ENCODE results near the gene PRRT1. TPM values are rescaled to one million over a fixed set of nuclear protein-coding genes. Genes with fewer than 3 reads are reported as not detected.

PRRT1 gene
- total and polyA plus RNA-seq, 4 donors: 0.08 to 0.24 (median 0.19) TPM; not detected in 1

DNA sequence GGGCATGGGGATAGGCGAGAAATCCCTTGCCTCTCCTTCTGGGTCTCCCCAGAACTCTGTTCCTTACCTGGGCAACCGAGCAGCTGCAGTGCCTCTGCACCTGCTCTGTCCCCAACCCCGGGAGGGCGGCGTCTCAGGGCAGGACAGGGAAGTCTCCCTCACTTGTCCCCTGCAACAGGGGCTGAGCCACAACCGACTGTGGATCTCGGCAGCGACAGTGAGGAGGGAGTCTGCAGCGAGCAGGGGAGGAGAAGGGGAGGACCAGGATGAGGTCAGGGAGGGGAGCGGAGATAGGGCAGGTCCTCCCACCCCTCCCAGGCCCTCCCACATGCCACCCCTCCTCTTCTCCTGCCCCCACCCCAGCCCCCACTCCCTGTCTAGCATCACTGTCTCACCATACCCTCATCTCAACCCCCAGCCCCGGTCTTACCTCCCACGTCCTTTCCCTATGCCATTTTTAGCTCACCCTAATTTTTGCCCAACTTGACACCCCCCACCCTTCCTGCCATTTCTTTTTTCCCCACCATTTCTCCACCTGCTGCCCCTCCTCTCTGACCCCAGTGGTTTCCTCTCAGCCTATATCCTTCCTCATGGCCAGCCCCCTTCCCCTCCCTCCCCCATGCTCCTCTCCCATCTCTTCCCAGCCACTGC, 42.5 kb downstream of the PRRT1 start, which contains the start of gene TNXB:
TNXB (minus strand) TSS at position 225 of the 651 bp plus-strand sequence. CDS start 11,140 bp downstream, outside the sequence.
- WGBS: 15% methylated on average over 12 of the region's 12 CpGs
- no peaks in the 10 kb centered on the region for H3K36me3 ChIP-seq (ENCODE audit: control insufficient read depth in 4 of 4, insufficient read depth in 3 of 4, low read depth in 1 of 4, low read length in 3 of 4)
- TF ChIP-seq SP1 (IDR thresholded peaks at IDR 0.05) (no peak), HNF4G (IDR thresholded peaks at IDR 0.05) (no peak), GABPA (IDR thresholded peaks at IDR 0.05 in 1 of 2, conservative IDR thresholded peaks at IDR 0.05 in 1 of 2) (no peak), EGR1 (IDR thresholded peaks at IDR 0.05; ENCODE audit: low read depth in 2 of 2) (no peak), JUND (IDR thresholded peaks at IDR 0.05) (no peak)
- TF ChIP-seq, protein P1, sequence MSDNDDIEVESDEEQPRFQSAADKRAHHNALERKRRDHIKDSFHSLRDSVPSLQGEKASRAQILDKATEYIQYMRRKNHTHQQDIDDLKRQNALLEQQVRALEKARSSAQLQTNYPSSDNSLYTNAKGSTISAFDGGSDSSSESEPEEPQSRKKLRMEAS (IDR thresholded peaks at IDR 0.05): no peak
- TF ChIP-seq, protein P2, sequence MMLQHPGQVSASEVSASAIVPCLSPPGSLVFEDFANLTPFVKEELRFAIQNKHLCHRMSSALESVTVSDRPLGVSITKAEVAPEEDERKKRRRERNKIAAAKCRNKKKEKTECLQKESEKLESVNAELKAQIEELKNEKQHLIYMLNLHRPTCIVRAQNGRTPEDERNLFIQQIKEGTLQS (IDR thresholded peaks at IDR 0.05): no peak
- TF ChIP-seq, protein P3, sequence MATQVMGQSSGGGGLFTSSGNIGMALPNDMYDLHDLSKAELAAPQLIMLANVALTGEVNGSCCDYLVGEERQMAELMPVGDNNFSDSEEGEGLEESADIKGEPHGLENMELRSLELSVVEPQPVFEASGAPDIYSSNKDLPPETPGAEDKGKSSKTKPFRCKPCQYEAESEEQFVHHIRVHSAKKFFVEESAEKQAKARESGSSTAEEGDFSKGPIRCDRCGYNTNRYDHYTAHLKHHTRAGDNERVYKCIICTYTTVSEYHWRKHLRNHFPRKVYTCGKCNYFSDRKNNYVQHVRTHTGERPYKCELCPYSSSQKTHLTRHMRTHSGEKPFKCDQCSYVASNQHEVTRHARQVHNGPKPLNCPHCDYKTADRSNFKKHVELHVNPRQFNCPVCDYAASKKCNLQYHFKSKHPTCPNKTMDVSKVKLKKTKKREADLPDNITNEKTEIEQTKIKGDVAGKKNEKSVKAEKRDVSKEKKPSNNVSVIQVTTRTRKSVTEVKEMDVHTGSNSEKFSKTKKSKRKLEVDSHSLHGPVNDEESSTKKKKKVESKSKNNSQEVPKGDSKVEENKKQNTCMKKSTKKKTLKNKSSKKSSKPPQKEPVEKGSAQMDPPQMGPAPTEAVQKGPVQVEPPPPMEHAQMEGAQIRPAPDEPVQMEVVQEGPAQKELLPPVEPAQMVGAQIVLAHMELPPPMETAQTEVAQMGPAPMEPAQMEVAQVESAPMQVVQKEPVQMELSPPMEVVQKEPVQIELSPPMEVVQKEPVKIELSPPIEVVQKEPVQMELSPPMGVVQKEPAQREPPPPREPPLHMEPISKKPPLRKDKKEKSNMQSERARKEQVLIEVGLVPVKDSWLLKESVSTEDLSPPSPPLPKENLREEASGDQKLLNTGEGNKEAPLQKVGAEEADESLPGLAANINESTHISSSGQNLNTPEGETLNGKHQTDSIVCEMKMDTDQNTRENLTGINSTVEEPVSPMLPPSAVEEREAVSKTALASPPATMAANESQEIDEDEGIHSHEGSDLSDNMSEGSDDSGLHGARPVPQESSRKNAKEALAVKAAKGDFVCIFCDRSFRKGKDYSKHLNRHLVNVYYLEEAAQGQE (IDR thresholded peaks at IDR 0.05): no peak
- peak within 1 kb of the TSS in 1 of 3 donors; percentile 12 for H3K4me3 ChIP-seq (ENCODE audit: low read depth in 1 of 3, low read length in 3 of 3)
- no peak for DNase-seq (ENCODE audit: low spot score)
- H3K9me3 ChIP-seq (ENCODE audit: control insufficient read depth in 4 of 4, low read length in 3 of 4): no peaks in the 10 kb centered on the region
- H3K27me3 ChIP-seq (ENCODE audit: control insufficient read depth in 4 of 4, insufficient read depth in 4 of 4, low read length in 3 of 4): peaks cover 0 to 2% (median 0%) of the 10 kb centered on the region in 4 donors
- H3K9ac ChIP-seq (ENCODE audit: low read depth in 1 of 2, low read length in 2 of 2): no peak within 1 kb of the TSS
- H3K27ac ChIP-seq (ENCODE audit: low read depth in 1 of 2, low read length in 2 of 2): peak within 1 kb of the TSS; percentile 37 to 62
- peaks cover 3 to 13% (median 8%) of the 10 kb centered on the region in 4 donors for H3K4me1 ChIP-seq (ENCODE audit: control insufficient read depth in 4 of 4, insufficient read depth in 4 of 4, low read length in 3 of 4)

DNA sequence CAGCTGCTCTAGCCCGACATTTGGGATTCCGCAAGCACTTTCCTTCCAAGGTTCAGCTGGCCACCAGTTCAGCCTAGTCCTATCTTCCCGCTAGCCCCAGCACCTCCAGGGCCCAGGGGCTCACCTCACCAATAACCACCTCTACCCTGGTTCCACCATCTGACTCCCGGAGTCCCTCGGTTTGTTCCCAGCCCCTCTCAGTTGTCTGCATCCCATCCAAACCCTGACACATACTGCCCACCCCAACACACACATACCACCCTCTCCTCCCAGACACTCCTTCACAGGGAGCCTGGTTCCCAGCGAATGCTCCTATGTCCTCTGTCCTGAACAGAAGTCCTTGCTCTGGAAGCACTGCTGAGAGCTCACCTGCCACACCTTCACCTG, 43.0 kb downstream of the PRRT1 start:
- 45% methylated on average over 6 of the region's 6 CpGs for WGBS
- Histone ChIP-seq H3K36me3 (ENCODE audit: control insufficient read depth in 4 of 4, insufficient read depth in 3 of 4, low read depth in 1 of 4, low read length in 3 of 4) (no peaks in the 10 kb centered on the region), H3K9me3 (ENCODE audit: control insufficient read depth in 4 of 4, low read length in 3 of 4) (no peaks in the 10 kb centered on the region), H3K4me1 (ENCODE audit: control insufficient read depth in 4 of 4, insufficient read depth in 4 of 4, low read length in 3 of 4) (peaks cover 3 to 10% (median 6%) of the 10 kb centered on the region in 4 donors), H3K27ac (ENCODE audit: low read depth in 1 of 2, low read length in 2 of 2) (peak overlapping the region; percentile 37 to 62), H3K4me3 (ENCODE audit: low read depth in 1 of 3, low read length in 3 of 3) (peak overlapping the region in 1 of 3 donors; percentile 12), H3K9ac (ENCODE audit: low read depth in 1 of 2, low read length in 2 of 2) (no peak overlapping the region), H3K27me3 (ENCODE audit: control insufficient read depth in 4 of 4, insufficient read depth in 4 of 4, low read length in 3 of 4) (peaks cover 0 to 2% (median 0%) of the 10 kb centered on the region in 4 donors)
- no peak for DNase-seq (ENCODE audit: low spot score)
- no peak for TF ChIP-seq TAF1 (conservative IDR thresholded peaks at IDR 0.05)
- TF ChIP-seq HNF4A (conservative IDR thresholded peaks at IDR 0.05): no peak

DNA sequence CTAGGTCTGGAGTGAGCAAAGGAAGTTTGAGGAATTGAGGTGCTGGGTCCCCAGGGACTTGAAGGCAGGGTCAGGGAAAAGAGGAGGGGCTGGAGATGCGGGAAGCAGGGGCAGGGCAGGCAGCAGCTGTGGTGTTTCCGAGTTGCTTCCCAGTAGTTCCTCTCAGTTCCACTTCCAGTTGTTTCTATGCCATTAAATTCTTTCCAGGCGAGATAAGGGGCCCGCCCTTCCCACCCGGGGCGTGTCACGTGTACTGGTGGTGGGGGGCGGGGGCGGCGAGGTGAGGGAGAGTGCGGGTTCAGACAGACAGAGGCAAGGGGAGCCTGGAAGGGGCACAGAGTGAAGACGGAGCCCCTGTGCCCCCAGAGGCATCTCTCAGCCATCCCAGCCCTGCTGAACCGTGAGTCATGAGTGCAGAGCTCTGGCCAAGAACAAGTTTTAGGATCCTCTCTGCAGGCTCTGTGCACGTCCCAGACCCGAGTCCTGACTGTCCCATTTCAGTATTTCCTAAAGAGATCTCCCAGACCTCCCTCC, 43.6 kb downstream of the PRRT1 start:
- peaks cover 0 to 2% (median 0%) of the 10 kb centered on the region in 4 donors for H3K27me3 ChIP-seq (ENCODE audit: control insufficient read depth in 4 of 4, insufficient read depth in 4 of 4, low read length in 3 of 4)
- H3K9me3 ChIP-seq (ENCODE audit: control insufficient read depth in 4 of 4, low read length in 3 of 4): no peaks in the 10 kb centered on the region
- no peak overlapping the region for H3K9ac ChIP-seq (ENCODE audit: low read depth in 1 of 2, low read length in 2 of 2)
- peaks cover 3 to 9% (median 5%) of the 10 kb centered on the region in 4 donors for H3K4me1 ChIP-seq (ENCODE audit: control insufficient read depth in 4 of 4, insufficient read depth in 4 of 4, low read length in 3 of 4)
- H3K4me3 ChIP-seq (ENCODE audit: low read depth in 1 of 3, low read length in 3 of 3): no peak overlapping the region
- H3K27ac ChIP-seq (ENCODE audit: low read depth in 1 of 2, low read length in 2 of 2): peak overlapping the region; percentile 37 to 62
- 8% methylated on average over 15 of the region's 15 CpGs for WGBS
- peak; percentile 63 for DNase-seq (ENCODE audit: low spot score)
- TF ChIP-seq FOXA1 (IDR thresholded peaks at IDR 0.05) (no peak), RAD21 (IDR thresholded peaks at IDR 0.05) (no peak), GABPA (IDR thresholded peaks at IDR 0.05 in 1 of 2, conservative IDR thresholded peaks at IDR 0.05 in 1 of 2) (no peak), NR2F2 (IDR thresholded peaks at IDR 0.05) (no peak), HNF4G (IDR thresholded peaks at IDR 0.05) (no peak), TAF1 (conservative IDR thresholded peaks at IDR 0.05) (no peak), RXRA (IDR thresholded peaks at IDR 0.05) (no peak), JUND (IDR thresholded peaks at IDR 0.05) (no peak), HNF4A (conservative IDR thresholded peaks at IDR 0.05) (no peak)
- TF ChIP-seq, protein P4, sequence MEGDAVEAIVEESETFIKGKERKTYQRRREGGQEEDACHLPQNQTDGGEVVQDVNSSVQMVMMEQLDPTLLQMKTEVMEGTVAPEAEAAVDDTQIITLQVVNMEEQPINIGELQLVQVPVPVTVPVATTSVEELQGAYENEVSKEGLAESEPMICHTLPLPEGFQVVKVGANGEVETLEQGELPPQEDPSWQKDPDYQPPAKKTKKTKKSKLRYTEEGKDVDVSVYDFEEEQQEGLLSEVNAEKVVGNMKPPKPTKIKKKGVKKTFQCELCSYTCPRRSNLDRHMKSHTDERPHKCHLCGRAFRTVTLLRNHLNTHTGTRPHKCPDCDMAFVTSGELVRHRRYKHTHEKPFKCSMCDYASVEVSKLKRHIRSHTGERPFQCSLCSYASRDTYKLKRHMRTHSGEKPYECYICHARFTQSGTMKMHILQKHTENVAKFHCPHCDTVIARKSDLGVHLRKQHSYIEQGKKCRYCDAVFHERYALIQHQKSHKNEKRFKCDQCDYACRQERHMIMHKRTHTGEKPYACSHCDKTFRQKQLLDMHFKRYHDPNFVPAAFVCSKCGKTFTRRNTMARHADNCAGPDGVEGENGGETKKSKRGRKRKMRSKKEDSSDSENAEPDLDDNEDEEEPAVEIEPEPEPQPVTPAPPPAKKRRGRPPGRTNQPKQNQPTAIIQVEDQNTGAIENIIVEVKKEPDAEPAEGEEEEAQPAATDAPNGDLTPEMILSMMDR (IDR thresholded peaks at IDR 0.05; ENCODE audit: low read depth, low read length, missing input control): no peak
- TF ChIP-seq, protein P3 (IDR thresholded peaks at IDR 0.05): no peak
- no peaks in the 10 kb centered on the region for H3K36me3 ChIP-seq (ENCODE audit: control insufficient read depth in 4 of 4, insufficient read depth in 3 of 4, low read depth in 1 of 4, low read length in 3 of 4)

All from liver (tissue), 9 donors.